IPS DF 6.9 (cell line): ENCODE results near the gene UNC5C.

Source experiments
- DNase-seq: peaks from one replicate; pipeline ENCODE4 v3.0.0-alpha.2; 2013; ENCODE audit warnings: low read depth, low spot score
- H3K27ac ChIP-seq: one replicate; pipeline ENCODE4 v1.5.1; 2013; ENCODE audit warnings: low read length, control low read depth
- H3K27me3 ChIP-seq: 2 replicates; pipeline ENCODE4 v1.6.1; 2013; ENCODE audit warnings: mild to moderate bottlenecking, low read length; ENCODE audit not compliant: control insufficient read depth, insufficient read depth
- H3K36me3 ChIP-seq: 2 replicates; pipeline ENCODE4 v1.6.1; 2013; ENCODE audit warnings: low read length; ENCODE audit not compliant: control insufficient read depth, insufficient read depth
- H3K4me1 ChIP-seq: 2 replicates; pipeline ENCODE4 v1.6.1; 2013; ENCODE audit warnings: low read length; ENCODE audit not compliant: control insufficient read depth, insufficient read depth
- H3K4me3 ChIP-seq: 2 replicates; pipeline ENCODE4 v1.5.1; 2013; ENCODE audit warnings: mild to moderate bottlenecking, low read length
- H3K9me3 ChIP-seq: 2 replicates; pipeline ENCODE4 v1.6.1; 2013; ENCODE audit warnings: low read length, inconsistent platforms; ENCODE audit not compliant: control insufficient read depth, insufficient read depth
- WGBS: extraction: QIAGEN DNeasy Blood & Tissue Kit; methylation state at CpG from one replicate; pipeline ENCODE4 v1.1.7; 2013; ENCODE audit warnings: mixed read lengths, missing lambda C conversion rate; ENCODE audit not compliant: insufficient read length, insufficient coverage; 5-methylcytosine and 5-hydroxymethylcytosine counted together

The UNC5C gene

GRCh38 chr4:95360906-95361695, 187.7 kb downstream of the UNC5C start:
- no peak for DNase-seq
- H3K9me3 ChIP-seq = no peaks in the 10 kb centered on the region
- H3K27ac ChIP-seq = no peak overlapping the region
- WGBS = no CpG with 5 or more reads among the region's 7 CpGs
- no peaks in the 10 kb centered on the region for H3K36me3 ChIP-seq
- no peaks in the 10 kb centered on the region; the same call in 1 of the 2 replicates for H3K4me1 ChIP-seq
- no peak overlapping the region for H3K4me3 ChIP-seq
- no peaks in the 10 kb centered on the region; the same call in 1 of the 2 replicates for H3K27me3 ChIP-seq

- Histone ChIP-seq H3K4me1 (no peaks in the 10 kb centered on the region; the same call in 1 of the 2 replicates), H3K4me3 (no peak overlapping the region), H3K36me3 (no peaks in the 10 kb centered on the region), H3K27ac (no peak overlapping the region), H3K27me3 (no peaks in the 10 kb centered on the region; the same call in 1 of the 2 replicates), H3K9me3 (no peaks in the 10 kb centered on the region)
- no peak for DNase-seq
- WGBS = no CpG with 5 or more reads among the region's 3 CpGs
Observed at GRCh38 chr4:95360256-95360903, 188.4 kb downstream of the UNC5C start.

- Histone ChIP-seq H3K4me3 (no peak overlapping the region), H3K27me3 (no peaks in the 10 kb centered on the region), H3K27ac (no peak overlapping the region), H3K4me1 (no peaks in the 10 kb centered on the region; the same call in 1 of the 2 replicates), H3K36me3 (no peaks in the 10 kb centered on the region), H3K9me3 (no peaks in the 10 kb centered on the region)
- WGBS = no CpG with 5 or more reads among the region's 1 CpG
- no peak for DNase-seq
Observed at GRCh38 chr4:95358421-95358820, 190.4 kb downstream of the UNC5C start.

- Histone ChIP-seq H3K27me3 (no peaks in the 10 kb centered on the region), H3K36me3 (no peaks in the 10 kb centered on the region), H3K4me3 (no peak overlapping the region), H3K9me3 (no peaks in the 10 kb centered on the region), H3K4me1 (no peaks in the 10 kb centered on the region; the same call in 1 of the 2 replicates), H3K27ac (no peak overlapping the region)
- no peak for DNase-seq
- WGBS = no CpG with 5 or more reads among the region's 1 CpG
Observed at GRCh38 chr4:95355021-95355420, 193.8 kb downstream of the UNC5C start.

- Histone ChIP-seq H3K27me3 (no peaks in the 10 kb centered on the region), H3K9me3 (no peaks in the 10 kb centered on the region), H3K4me3 (no peak overlapping the region), H3K4me1 (no peaks in the 10 kb centered on the region; the same call in 1 of the 2 replicates), H3K36me3 (no peaks in the 10 kb centered on the region), H3K27ac (no peak overlapping the region)
- WGBS = no CpG with 5 or more reads among the region's 1 CpG
- no peak for DNase-seq
Observed at GRCh38 chr4:95348418-95348817, 200.4 kb downstream of the UNC5C start.

GRCh38 chr4:95343235-95343634, 205.5 kb downstream of the UNC5C start:
- Histone ChIP-seq H3K36me3 (no peaks in the 10 kb centered on the region), H3K9me3 (no peaks in the 10 kb centered on the region), H3K27me3 (no peaks in the 10 kb centered on the region), H3K4me1 (no peaks in the 10 kb centered on the region), H3K27ac (no peak overlapping the region), H3K4me3 (no peak overlapping the region)
- WGBS = no CpG with 5 or more reads among the region's 1 CpG
- no peak for DNase-seq

GRCh38 chr4:95340191-95340590, 208.6 kb downstream of the UNC5C start:
- Histone ChIP-seq H3K27ac (no peak overlapping the region), H3K36me3 (no peaks in the 10 kb centered on the region), H3K27me3 (no peaks in the 10 kb centered on the region), H3K9me3 (no peaks in the 10 kb centered on the region), H3K4me1 (no peaks in the 10 kb centered on the region), H3K4me3 (no peak overlapping the region)
- DNase-seq = no peak

GRCh38 chr4:95325665-95326064, 223.1 kb downstream of the UNC5C start:
- Histone ChIP-seq H3K27ac (no peak overlapping the region), H3K36me3 (no peaks in the 10 kb centered on the region), H3K27me3 (no peaks in the 10 kb centered on the region), H3K9me3 (no peaks in the 10 kb centered on the region), H3K4me1 (no peaks in the 10 kb centered on the region), H3K4me3 (no peak overlapping the region)
- WGBS = no CpG with 5 or more reads among the region's 1 CpG
- DNase-seq = no peak

- peaks cover 3% of the 10 kb centered on the region for H3K4me1 ChIP-seq
- no peaks in the 10 kb centered on the region for H3K27me3 ChIP-seq
- no peaks in the 10 kb centered on the region for H3K9me3 ChIP-seq
- no CpG with 5 or more reads among the region's 3 CpGs for WGBS
- no peaks in the 10 kb centered on the region for H3K36me3 ChIP-seq
- DNase-seq = no peak
- no peak overlapping the region for H3K4me3 ChIP-seq
- no peak overlapping the region for H3K27ac ChIP-seq
Observed at GRCh38 chr4:95319169-95319568, 229.6 kb downstream of the UNC5C start.

- Histone ChIP-seq H3K27ac (no peak overlapping the region), H3K4me3 (no peak overlapping the region), H3K27me3 (no peaks in the 10 kb centered on the region), H3K9me3 (no peaks in the 10 kb centered on the region), H3K4me1 (peaks cover 3% of the 10 kb centered on the region), H3K36me3 (no peaks in the 10 kb centered on the region)
- DNase-seq = no peak
- WGBS = no CpG with 5 or more reads among the region's 1 CpG
Observed at GRCh38 chr4:95318483-95318882, 230.3 kb downstream of the UNC5C start.
